Measurements from ENCODE around the gene NT5DC3. TPM values are rescaled to one million over a fixed set of nuclear protein-coding genes. Genes with fewer than 3 reads are reported as not detected.

Gene NT5DC3
- total RNA-seq, 2 experiments from 2014 or later, result 4.7 to 7.5 TPM

GRCh38 chr12:103816663-103817062 is 24.4 kb downstream of the NT5DC3 start:
- ChIA-PET POLR2A (interaction anchor here (0.6 to 0.7 kb wide), 3 partner anchors 70 to 1598 kb away, joined by 3 to 4 read pairs (median 4); no protein-coding TSS in a partner anchor), CTCF (ENCODE audit: unreplicated experiment) (no interaction called here)
- no peaks in the 10 kb centered on the region for H3K36me3 ChIP-seq (ENCODE audit: insufficient read depth, low read length)
- no peaks in the 10 kb centered on the region for H3K4me1 ChIP-seq (ENCODE audit: insufficient read depth, low read length, poor library complexity, severe bottlenecking)
- TF ChIP-seq EZH2phosphoT487 (IDR thresholded peaks at IDR 0.05; ENCODE audit: borderline replicate concordance, low read depth, low read length) (no peak), CTCF (conservative IDR thresholded peaks at IDR 0.05; ENCODE audit: low read length) (no peak)
- no peaks in the 10 kb centered on the region for H4K20me1 ChIP-seq (ENCODE audit: insufficient read depth, low read length)
- H3K9me3 ChIP-seq (ENCODE audit: low read length), result no peaks in the 10 kb centered on the region
- H3K4me3 ChIP-seq (ENCODE audit: low read depth, low read length, poor library complexity, severe bottlenecking), result no peak overlapping the region
- H3K79me2 ChIP-seq (ENCODE audit: insufficient read depth, low read depth, low read length), result no peaks in the 10 kb centered on the region
- no peaks in the 10 kb centered on the region for H3K9me2 ChIP-seq (ENCODE audit: insufficient read depth, low read length)
- H2AFZ ChIP-seq (ENCODE audit: low read length), result no peak overlapping the region
- no peak for DNase-seq (ENCODE audit: low spot score)
- intact Hi-C loops (cut with micrococcal nuclease; ENCODE audit: unreplicated experiment), result no loop called here
- H3K4me2 ChIP-seq (ENCODE audit: low read length), result no peak overlapping the region
- no TSS peak for BruUV-seq (replicated peaks)
- H3K27ac ChIP-seq (ENCODE audit: low read depth, low read length, poor library complexity, severe bottlenecking), result no peak overlapping the region

DNA sequence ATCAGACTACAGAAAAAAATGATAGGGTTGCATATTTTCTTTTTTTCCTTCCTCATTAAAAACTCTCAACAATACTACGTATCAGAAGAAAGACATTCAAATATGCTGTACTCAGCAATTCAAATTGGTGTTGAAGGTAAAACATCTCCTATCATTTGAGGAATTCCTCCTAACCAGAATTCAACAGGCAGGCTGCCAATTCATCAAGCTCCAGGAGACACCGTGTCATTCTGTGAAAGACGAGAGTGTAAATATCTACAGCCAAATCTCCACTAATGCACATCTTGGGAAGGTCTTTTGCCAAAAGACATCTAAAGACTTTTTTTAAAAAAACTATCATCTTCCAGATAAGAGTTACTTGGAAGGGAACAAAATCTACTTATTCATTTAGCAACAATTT is 26.6 kb downstream of the NT5DC3 start:
- no peak overlapping the region for H3K4me2 ChIP-seq (ENCODE audit: low read length)
- CTCF ChIA-PET (ENCODE audit: unreplicated experiment), result no interaction called here
- no peaks in the 10 kb centered on the region for H3K36me3 ChIP-seq (ENCODE audit: insufficient read depth, low read length)
- H3K9me2 ChIP-seq (ENCODE audit: insufficient read depth, low read length), result no peaks in the 10 kb centered on the region
- no peak overlapping the region for H3K27ac ChIP-seq (ENCODE audit: low read depth, low read length, poor library complexity, severe bottlenecking)
- no peak overlapping the region for H2AFZ ChIP-seq (ENCODE audit: low read length)
- H3K4me1 ChIP-seq (ENCODE audit: insufficient read depth, low read length, poor library complexity, severe bottlenecking), result no peaks in the 10 kb centered on the region
- intact Hi-C loops (cut with micrococcal nuclease; ENCODE audit: unreplicated experiment), result no loop called here
- no peaks in the 10 kb centered on the region for H4K20me1 ChIP-seq (ENCODE audit: insufficient read depth, low read length)
- no peak for DNase-seq (ENCODE audit: low spot score)
- BruUV-seq (replicated peaks), result no TSS peak
- POLR2A ChIA-PET, result no interaction called here
- H3K79me2 ChIP-seq (ENCODE audit: insufficient read depth, low read depth, low read length), result no peaks in the 10 kb centered on the region
- no peak for TF ChIP-seq EZH2phosphoT487 (IDR thresholded peaks at IDR 0.05; ENCODE audit: borderline replicate concordance, low read depth, low read length)
- no peak for TF ChIP-seq CTCF (conservative IDR thresholded peaks at IDR 0.05; ENCODE audit: low read length)
- no peaks in the 10 kb centered on the region for H3K9me3 ChIP-seq (ENCODE audit: low read length)
- no peak overlapping the region for H3K4me3 ChIP-seq (ENCODE audit: low read depth, low read length, poor library complexity, severe bottlenecking)

- no peak overlapping the region for H3K4me2 ChIP-seq (ENCODE audit: low read length)
- no peak overlapping the region for H3K27ac ChIP-seq (ENCODE audit: low read depth, low read length, poor library complexity, severe bottlenecking)
- no peak overlapping the region for H3K4me3 ChIP-seq (ENCODE audit: low read depth, low read length, poor library complexity, severe bottlenecking)
- ChIA-PET POLR2A (interaction anchor here (0.6 kb wide), 1 partner anchor 23 kb away, joined by 4 read pairs; no protein-coding TSS in a partner anchor), CTCF (ENCODE audit: unreplicated experiment) (no interaction called here)
- H3K9me3 ChIP-seq (ENCODE audit: low read length), result no peaks in the 10 kb centered on the region
- H3K4me1 ChIP-seq (ENCODE audit: insufficient read depth, low read length, poor library complexity, severe bottlenecking), result no peaks in the 10 kb centered on the region
- BruUV-seq (replicated peaks), result no TSS peak
- no peaks in the 10 kb centered on the region for H3K36me3 ChIP-seq (ENCODE audit: insufficient read depth, low read length)
- no peak overlapping the region for H2AFZ ChIP-seq (ENCODE audit: low read length)
- H3K9me2 ChIP-seq (ENCODE audit: insufficient read depth, low read length), result no peaks in the 10 kb centered on the region
- intact Hi-C loops (cut with micrococcal nuclease; ENCODE audit: unreplicated experiment), result no loop called here
- H3K79me2 ChIP-seq (ENCODE audit: insufficient read depth, low read depth, low read length), result no peaks in the 10 kb centered on the region
- no peak for DNase-seq (ENCODE audit: low spot score)
- H4K20me1 ChIP-seq (ENCODE audit: insufficient read depth, low read length), result no peaks in the 10 kb centered on the region
- TF ChIP-seq EZH2phosphoT487 (IDR thresholded peaks at IDR 0.05; ENCODE audit: borderline replicate concordance, low read depth, low read length) (no peak), CTCF (conservative IDR thresholded peaks at IDR 0.05; ENCODE audit: low read length) (no peak)
Measured at GRCh38 chr12:103813949-103814348, 27.1 kb downstream of the NT5DC3 start.

Data from OCI-LY7 (cell line).